Spleen (tissue), 7 donors: ENCODE results near the gene PELI3.

Source experiments
- CTCF ChIP-seq, 11 experiments: fragments of 200-600 bp in 7 of 11; fragments of 450-650 bp in 4 of 11; sonication (generic) in 4 of 11; IDR thresholded peaks in 8 of 11; conservative IDR thresholded peaks in 3 of 11; 1 replicate in 7 of 11; 2 replicates in 4 of 11; pipeline versions ENCODE4 v1.4.0 to v1.8.0; 2016 to 2021; ENCODE audit warnings: antibody characterized with exemption in 11 of 11, inconsistent platforms in 4 of 11, mild to moderate bottlenecking in 1 of 11
- POLR2A ChIP-seq, 3 donors: fragments of 450-650 bp; IDR thresholded peaks; one replicate each; pipeline ENCODE4 v1.5.1; 2017; ENCODE audit warnings: antibody characterized with exemption in 3 of 3, mild to moderate bottlenecking in 1 of 3
- POLR2AphosphoS5 ChIP-seq, 3 donors: sonication (generic); formaldehyde crosslinking; IDR thresholded peaks; one replicate each; pipeline ENCODE4 v1.5.1; 2017; ENCODE audit warnings: antibody characterized with exemption in 3 of 3
- donor health status: DM: no; HTN: no; CAD: no; lungs with moderate emphysema.
- donor health status: DM: no; HTN: no; CAD: no.
- donor health status: DM: no; HTN: no; CAD: no.

GRCh38 chr11:66419825-66420224 is 46.9 kb upstream of the PELI3 start:
- TF ChIP-seq CTCF (IDR thresholded peaks at IDR 0.05 in 8 of 11, conservative IDR thresholded peaks at IDR 0.05 in 3 of 11) (no peak), POLR2A (IDR thresholded peaks at IDR 0.05) (no peak), POLR2AphosphoS5 (IDR thresholded peaks at IDR 0.05) (no peak)
